HepG2 (cell line): Measurements from ENCODE around the gene CUL1. TPM values are rescaled to one million over a fixed set of nuclear protein-coding genes. Genes with fewer than 3 reads are reported as not detected.

Experiments
- JUN ChIP-seq: sonication (generic); formaldehyde crosslinking; IDR thresholded peaks from 2 replicates; pipeline ENCODE4 v1.4.0; 2020; ENCODE audit warnings: mild to moderate bottlenecking, missing genetic modification reagents
- ZNF251 ChIP-seq: sonication (generic); formaldehyde crosslinking; IDR thresholded peaks from 2 replicates; pipeline ENCODE4 v1.9.0; 2021; ENCODE audit warnings: mild to moderate bottlenecking, missing genetic modification reagents
- polyA plus RNA-seq, 8 experiments: library from polyadenylated mRNA; depleted of rRNA in 3 of 8; stranded (reverse) in 7 of 8; unstranded in 1 of 8; fragments of >200 nt; fragmentation: Illumina TruSeq in 4 of 8; extraction: Trizol in 4 of 8; gene quantifications; 2 replicates each; pipeline versions ENCODE4 v1.2.1 to v1.2.3, GENCODE V29; 2011 to 2016; ENCODE audit warnings: low read depth in 4 of 8, missing spikeins in 1 of 8, mixed read lengths in 1 of 8; ENCODE audit not compliant: insufficient read depth in 1 of 8
- total RNA-seq, 5 experiments: library from RNA; depleted of rRNA; stranded (reverse); fragments of >200 nt; fragmentation: Illumina TruSeq; extraction: Trizol; gene quantifications; 2 replicates each; pipeline ENCODE4 v1.2.3, GENCODE V29; 2016; ENCODE audit warnings: low read depth in 1 of 5
- TF ChIP-seq, protein P1 (sequence below): sonication (generic); formaldehyde crosslinking; IDR thresholded peaks from 2 replicates; pipeline ENCODE4 v1.4.0; 2020; ENCODE audit warnings: missing genetic modification reagents
- TF ChIP-seq, protein P2 (sequence below): IDR thresholded peaks from 2 replicates; pipeline ENCODE4 v1.6.1; 2012; ENCODE audit warnings: low read length, improper control_type of control experiment

Gene CUL1
- total and polyA plus RNA-seq, 2 of the 13 experiments (the other 11 are each of a cell fraction or from before 2014, with no cell fraction given) = 30.1 to 45.9 TPM

DNA sequence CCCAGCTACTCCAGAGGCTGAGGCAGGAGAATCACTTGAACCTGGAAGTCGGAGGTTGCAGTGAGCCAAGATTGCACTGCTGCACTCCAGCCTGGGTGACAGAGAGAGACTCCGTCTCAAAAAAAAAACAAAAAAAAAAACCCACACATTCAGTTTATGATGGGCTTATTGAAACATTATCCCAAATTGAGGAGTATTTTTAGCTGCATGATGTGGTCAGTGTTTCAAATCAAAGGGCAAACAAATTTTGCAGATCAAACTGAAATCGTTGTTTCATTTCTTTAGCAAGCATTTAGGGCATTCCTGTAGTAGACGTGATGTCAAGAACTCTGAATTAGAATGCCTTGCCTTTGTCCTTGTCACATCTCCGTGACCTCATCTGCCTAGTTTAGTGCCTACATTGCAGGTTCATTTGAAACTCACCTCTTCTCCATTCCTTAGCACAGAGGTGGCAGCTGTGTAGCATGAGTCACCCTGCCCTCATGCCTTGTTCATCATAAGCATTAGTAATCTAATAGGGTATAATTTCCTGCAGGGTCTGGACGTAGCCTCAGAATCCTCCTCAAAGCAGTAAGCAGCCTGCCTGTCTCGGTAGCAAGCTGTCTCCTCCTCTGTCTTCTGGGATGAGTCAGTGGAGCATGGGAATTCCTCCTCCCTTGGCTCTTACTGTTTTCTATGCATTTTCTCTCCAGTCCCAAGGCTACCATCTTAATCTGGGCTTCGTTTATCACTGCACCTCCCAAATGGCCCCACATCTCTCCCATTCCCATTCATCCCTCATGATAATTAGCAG, 73.8 kb downstream of the CUL1 start (continued):
- TF ChIP-seq, protein P1, sequence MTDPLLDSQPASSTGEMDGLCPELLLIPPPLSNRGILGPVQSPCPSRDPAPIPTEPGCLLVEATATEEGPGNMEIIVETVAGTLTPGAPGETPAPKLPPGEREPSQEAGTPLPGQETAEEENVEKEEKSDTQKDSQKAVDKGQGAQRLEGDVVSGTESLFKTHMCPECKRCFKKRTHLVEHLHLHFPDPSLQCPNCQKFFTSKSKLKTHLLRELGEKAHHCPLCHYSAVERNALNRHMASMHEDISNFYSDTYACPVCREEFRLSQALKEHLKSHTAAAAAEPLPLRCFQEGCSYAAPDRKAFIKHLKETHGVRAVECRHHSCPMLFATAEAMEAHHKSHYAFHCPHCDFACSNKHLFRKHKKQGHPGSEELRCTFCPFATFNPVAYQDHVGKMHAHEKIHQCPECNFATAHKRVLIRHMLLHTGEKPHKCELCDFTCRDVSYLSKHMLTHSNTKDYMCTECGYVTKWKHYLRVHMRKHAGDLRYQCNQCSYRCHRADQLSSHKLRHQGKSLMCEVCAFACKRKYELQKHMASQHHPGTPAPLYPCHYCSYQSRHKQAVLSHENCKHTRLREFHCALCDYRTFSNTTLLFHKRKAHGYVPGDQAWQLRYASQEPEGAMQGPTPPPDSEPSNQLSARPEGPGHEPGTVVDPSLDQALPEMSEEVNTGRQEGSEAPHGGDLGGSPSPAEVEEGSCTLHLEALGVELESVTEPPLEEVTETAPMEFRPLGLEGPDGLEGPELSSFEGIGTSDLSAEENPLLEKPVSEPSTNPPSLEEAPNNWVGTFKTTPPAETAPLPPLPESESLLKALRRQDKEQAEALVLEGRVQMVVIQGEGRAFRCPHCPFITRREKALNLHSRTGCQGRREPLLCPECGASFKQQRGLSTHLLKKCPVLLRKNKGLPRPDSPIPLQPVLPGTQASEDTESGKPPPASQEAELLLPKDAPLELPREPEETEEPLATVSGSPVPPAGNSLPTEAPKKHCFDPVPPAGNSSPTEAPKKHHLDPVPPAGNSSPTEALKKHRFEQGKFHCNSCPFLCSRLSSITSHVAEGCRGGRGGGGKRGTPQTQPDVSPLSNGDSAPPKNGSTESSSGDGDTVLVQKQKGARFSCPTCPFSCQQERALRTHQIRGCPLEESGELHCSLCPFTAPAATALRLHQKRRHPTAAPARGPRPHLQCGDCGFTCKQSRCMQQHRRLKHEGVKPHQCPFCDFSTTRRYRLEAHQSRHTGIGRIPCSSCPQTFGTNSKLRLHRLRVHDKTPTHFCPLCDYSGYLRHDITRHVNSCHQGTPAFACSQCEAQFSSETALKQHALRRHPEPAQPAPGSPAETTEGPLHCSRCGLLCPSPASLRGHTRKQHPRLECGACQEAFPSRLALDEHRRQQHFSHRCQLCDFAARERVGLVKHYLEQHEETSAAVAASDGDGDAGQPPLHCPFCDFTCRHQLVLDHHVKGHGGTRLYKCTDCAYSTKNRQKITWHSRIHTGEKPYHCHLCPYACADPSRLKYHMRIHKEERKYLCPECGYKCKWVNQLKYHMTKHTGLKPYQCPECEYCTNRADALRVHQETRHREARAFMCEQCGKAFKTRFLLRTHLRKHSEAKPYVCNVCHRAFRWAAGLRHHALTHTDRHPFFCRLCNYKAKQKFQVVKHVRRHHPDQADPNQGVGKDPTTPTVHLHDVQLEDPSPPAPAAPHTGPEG (CRISPR knock-in tag) = no peak
- TF ChIP-seq JUN (CRISPR knock-in tag) (no peak), ZNF251 (CRISPR knock-in tag) (no peak)
- TF ChIP-seq, protein P2, sequence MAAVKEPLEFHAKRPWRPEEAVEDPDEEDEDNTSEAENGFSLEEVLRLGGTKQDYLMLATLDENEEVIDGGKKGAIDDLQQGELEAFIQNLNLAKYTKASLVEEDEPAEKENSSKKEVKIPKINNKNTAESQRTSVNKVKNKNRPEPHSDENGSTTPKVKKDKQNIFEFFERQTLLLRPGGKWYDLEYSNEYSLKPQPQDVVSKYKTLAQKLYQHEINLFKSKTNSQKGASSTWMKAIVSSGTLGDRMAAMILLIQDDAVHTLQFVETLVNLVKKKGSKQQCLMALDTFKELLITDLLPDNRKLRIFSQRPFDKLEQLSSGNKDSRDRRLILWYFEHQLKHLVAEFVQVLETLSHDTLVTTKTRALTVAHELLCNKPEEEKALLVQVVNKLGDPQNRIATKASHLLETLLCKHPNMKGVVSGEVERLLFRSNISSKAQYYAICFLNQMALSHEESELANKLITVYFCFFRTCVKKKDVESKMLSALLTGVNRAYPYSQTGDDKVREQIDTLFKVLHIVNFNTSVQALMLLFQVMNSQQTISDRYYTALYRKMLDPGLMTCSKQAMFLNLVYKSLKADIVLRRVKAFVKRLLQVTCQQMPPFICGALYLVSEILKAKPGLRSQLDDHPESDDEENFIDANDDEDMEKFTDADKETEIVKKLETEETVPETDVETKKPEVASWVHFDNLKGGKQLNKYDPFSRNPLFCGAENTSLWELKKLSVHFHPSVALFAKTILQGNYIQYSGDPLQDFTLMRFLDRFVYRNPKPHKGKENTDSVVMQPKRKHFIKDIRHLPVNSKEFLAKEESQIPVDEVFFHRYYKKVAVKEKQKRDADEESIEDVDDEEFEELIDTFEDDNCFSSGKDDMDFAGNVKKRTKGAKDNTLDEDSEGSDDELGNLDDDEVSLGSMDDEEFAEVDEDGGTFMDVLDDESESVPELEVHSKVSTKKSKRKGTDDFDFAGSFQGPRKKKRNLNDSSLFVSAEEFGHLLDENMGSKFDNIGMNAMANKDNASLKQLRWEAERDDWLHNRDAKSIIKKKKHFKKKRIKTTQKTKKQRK = no peak
